22Rv1 (cell line): ENCODE results near the gene HES5.

Source experiments
- H3K27ac ChIP-seq: fragments of 450-650 bp; 2 replicates; pipeline ENCODE4 v1.5.1; 2017
- ZFX ChIP-seq: fragments of 450-650 bp; IDR thresholded peaks from 2 replicates; pipeline ENCODE4 v1.6.1; 2017; ENCODE audit warnings: antibody characterized with exemption, borderline replicate concordance
- TF ChIP-seq, protein P1 (sequence below): fragments of 450-650 bp; IDR thresholded peaks from 2 replicates; pipeline ENCODE4 v1.5.1; 2017; ENCODE audit warnings: mild to moderate bottlenecking

Gene HES5

DNA sequence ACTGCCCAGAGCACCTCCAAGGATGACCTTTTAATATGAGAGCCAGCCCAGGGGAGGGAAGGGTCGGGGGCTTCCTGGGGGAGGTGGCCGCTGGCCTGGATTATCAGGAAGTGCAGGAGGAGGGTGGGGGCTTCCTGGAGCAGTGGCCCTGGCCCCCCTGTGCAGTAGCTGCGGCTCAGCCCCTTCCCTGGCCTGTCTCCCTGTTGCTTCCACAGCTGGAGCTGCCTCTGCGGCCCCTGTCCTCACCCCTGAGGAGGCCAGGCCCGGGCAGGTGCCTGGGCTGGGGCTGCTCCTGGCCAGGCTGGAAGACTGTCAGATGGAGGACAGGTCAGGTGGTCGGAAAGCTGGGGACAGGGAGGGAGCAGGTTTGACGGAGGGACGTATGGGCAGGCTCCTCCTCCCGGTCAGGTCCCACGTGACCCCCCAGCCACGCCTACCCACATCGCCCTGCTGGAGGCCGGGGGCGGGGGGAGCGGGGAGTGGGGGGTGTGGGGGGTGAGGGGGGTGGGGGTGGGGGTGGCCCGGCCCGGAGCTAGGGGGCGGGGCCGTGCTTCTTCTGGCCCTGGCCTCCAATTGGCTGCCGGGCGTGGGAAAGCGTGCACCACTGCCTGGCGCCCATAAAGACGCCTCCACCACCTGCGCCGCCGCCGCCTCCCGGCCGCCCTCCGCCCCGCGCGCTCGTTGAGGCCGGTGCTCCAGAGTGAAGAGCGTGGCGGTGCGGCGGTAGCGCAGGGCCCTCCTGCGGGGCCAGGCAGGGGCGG, 15.9 kb upstream of the HES5 start:
- no peak for TF ChIP-seq ZFX
- TF ChIP-seq, protein P1, sequence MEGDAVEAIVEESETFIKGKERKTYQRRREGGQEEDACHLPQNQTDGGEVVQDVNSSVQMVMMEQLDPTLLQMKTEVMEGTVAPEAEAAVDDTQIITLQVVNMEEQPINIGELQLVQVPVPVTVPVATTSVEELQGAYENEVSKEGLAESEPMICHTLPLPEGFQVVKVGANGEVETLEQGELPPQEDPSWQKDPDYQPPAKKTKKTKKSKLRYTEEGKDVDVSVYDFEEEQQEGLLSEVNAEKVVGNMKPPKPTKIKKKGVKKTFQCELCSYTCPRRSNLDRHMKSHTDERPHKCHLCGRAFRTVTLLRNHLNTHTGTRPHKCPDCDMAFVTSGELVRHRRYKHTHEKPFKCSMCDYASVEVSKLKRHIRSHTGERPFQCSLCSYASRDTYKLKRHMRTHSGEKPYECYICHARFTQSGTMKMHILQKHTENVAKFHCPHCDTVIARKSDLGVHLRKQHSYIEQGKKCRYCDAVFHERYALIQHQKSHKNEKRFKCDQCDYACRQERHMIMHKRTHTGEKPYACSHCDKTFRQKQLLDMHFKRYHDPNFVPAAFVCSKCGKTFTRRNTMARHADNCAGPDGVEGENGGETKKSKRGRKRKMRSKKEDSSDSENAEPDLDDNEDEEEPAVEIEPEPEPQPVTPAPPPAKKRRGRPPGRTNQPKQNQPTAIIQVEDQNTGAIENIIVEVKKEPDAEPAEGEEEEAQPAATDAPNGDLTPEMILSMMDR: no peak
- H3K27ac ChIP-seq: peak overlapping the region; percentile 99

DNA sequence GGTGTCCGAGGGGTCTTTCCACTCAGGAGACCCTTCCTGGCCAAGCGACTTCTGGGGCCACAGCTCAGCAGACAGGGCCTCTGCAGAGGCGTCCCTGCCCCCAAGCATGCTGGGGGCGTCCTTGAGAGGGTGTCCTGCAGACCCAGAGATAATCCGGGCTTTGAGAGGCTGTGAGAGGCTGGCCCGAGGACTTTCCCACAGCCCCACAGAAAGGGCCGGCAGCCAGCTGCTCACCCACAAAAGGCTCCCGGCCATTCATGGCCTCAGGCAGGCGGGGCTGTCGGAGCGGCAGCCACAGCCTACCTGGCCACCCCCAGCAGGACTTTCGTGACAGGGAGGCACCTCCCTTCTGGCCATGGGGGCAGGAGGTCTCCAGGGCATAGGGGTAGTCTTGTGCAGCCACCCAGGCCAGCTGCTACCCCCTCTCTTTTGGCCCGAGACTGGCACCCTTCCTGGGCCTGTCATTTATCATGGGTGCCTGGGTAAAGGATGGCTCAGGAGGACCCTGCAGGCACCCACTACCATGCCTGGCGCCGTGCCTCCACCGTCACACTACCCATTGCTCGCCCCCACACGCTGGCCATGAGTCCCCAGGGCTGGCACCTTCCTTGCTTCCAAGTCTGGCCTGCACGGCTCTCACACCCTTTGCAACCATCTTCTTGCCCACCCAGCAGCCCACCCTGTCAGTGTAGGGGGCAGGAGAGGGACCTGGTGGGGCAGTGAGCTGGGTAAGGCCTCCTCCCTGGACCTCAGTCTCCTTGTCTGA, 15.0 kb upstream of the HES5 start:
- H3K27ac ChIP-seq: peak overlapping the region; percentile 99
- TF ChIP-seq, protein P1: no peak
- no peak for TF ChIP-seq ZFX

DNA sequence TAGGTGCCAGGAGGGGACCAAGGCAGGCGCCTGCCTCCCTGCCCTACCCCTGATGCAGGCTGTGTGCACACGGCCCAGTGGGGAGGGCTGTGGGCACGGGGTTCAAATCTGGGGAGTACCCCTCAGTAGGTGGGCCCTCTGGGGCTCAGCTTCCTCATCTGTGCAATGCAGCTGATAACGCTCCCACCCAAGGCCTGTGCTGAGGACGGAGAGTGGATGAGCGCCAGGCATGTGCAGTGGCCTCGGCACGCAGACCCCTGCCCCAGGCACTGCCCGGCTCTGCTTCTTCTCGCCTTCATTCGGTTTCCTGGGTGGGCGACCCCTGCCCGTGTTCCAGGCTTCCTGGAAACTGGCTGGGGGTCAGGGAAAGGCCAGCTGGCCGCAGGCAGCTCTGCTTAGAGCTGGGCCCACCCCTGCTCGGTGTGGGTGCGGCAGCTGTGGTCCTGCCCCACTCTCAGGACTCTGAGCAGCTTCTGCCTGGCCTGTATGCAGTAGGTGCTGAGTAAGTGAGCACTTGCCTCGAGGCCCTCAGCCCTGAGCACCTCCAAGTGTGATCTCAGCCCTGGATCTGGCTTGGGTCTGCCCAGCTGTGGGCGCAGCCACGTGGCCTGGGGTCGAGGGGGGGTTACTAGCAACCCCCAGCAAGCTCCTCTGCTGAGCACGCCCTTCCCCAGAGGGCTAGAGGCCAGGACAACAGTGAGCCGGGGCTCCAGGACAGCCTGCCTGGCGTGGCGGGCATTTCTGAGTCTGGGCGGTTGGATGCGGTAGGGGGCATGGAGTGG, 14.2 kb upstream of the HES5 start:
- H3K27ac ChIP-seq: peak overlapping the region; percentile 32; the same call in 1 of the 2 replicates
- TF ChIP-seq ZFX: no peak
- TF ChIP-seq, protein P1: no peak

DNA sequence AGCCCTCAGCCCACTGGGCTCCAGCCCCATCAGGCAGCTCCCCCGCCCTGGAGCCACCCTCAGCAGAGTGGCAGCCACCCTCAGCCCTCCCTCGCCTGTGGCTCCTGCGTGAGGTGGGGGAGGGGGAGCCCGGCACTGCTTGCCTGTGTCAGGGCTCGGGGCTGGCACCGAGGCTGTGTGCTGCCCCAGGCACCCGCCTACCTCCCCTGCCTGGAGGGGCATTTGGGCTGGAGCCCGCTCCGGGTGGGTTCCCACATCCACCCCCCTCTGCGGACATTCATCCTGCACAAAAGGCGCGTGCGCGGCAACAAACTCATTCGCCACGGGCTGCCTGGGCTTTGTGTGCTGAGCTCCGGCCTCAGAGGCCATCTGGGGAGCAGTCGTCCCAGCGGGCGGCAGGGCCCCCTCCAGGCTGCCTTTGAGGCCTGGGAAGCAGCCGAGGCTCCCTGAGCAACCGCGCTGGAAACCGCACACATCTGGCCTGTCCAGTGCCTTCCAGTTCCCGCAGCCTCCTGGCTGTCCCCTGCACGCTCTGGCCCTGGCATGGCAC, 13.6 kb upstream of the HES5 start:
- H3K27ac ChIP-seq: peak overlapping the region; percentile 32; the same call in 1 of the 2 replicates
- TF ChIP-seq ZFX: no peak
- TF ChIP-seq, protein P1: no peak

DNA sequence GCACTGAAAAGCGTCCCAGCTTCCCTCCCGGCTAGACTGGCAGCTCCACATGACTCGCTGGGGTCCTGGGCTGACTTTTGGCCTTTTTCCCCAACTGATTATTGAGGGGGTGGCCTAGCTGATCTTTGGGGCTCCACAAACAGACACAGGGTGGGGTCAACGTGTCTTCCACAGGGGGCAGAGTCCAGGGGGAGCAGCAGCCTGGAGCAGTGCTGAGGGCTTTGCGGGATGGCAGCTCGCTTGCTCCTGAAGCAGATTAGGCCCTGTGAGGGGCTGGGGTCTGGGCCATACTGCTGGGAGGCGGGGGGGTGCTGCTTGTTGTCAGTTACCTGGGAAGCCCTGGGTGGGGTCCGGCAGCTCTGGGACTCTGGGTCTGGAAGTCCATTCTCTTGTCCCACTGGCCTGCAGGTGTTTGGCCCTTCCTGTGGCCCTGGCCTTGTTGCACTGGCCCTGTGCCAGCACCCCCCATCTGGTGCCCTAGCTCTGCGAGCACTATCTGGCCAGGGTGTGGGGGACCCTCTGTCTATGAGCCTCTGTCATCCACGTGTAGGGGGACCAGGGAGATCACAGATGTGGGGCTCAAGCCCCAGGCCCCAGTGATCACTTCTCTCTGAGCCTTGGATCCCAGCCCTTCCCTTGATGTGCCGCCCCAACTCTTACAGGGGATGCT, 12.3 kb upstream of the HES5 start:
- no peak overlapping the region for H3K27ac ChIP-seq
- no peak for TF ChIP-seq ZFX
- TF ChIP-seq, protein P1: no peak

DNA sequence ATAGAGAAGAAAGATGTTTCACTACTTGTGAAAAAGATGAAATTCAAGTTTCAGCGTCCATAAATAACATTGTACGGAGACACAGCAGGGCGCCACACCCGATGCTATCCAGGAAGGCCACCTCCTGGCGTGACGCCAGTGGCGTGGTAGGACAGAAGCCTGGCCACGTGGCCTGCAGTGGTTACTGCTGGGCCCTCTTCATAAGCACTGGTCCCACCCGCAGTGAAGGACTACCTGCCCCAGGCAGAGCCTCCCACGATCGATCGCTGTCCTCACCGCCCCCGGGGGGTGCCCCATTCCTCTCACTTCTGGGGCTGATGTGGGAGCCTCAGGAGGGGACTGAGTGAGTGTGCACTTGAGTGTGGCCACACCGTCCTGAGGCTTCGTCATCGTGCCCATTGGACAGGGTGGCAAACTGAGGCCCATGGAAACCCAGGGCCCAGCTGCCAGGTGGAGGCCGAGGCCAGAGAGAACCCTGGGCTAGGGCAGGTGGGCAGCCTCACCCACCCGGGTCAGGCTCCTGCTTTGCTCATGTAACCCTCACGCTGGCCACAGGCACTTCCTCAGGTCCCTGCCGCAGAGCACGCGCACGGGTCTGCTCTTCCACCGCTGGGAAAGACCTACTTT, 11.7 kb upstream of the HES5 start:
- no peak overlapping the region for H3K27ac ChIP-seq
- TF ChIP-seq, protein P1: no peak
- no peak for TF ChIP-seq ZFX
